HG03565 (cell line): ENCODE measurements around the gene AGPAT4.
"Not testable (repeated sequence)": the region's sequence is repeated elsewhere in the genome, so short reads cannot be mapped to it uniquely, and the experiment has no call there.

Experiments
- ATAC-seq: cut with Tn5 transposase; IDR thresholded peaks from one replicate; pipeline ENCODE4 v1.9.1; 2021; ENCODE audit warnings: mild to moderate bottlenecking, moderate library complexity; ENCODE audit not compliant: unreplicated experiment

Gene AGPAT4, protein sequence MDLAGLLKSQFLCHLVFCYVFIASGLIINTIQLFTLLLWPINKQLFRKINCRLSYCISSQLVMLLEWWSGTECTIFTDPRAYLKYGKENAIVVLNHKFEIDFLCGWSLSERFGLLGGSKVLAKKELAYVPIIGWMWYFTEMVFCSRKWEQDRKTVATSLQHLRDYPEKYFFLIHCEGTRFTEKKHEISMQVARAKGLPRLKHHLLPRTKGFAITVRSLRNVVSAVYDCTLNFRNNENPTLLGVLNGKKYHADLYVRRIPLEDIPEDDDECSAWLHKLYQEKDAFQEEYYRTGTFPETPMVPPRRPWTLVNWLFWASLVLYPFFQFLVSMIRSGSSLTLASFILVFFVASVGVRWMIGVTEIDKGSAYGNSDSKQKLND

GRCh38 chr6:161273752-161274487 is at the start of gene AGPAT4:
AGPAT4 (minus strand) TSS chr6:161274061; CDS start chr6:161232213, 41,848 bp downstream.
- ATAC-seq: peak; percentile 95

DNA sequence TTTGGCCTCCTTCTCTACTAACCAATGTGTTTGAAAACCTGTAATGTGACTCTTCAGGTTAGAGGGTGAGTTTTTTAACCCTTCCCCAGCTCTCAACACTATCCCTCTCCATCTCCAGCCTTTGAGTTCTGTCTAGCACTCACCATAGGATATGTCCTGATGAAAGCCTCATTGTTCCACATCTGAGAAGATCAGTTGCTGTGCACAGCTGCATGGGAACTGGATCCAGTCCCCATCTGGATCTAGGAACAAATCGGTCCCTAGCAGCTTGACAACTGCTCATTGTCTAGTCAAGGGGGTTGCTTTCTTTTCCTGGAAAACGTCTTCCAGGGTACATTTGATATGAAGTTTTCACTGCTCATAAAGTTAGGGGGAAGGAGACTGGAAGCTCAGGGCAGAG is 45.4 kb upstream of the AGPAT4 start:
- no peak for ATAC-seq

DNA sequence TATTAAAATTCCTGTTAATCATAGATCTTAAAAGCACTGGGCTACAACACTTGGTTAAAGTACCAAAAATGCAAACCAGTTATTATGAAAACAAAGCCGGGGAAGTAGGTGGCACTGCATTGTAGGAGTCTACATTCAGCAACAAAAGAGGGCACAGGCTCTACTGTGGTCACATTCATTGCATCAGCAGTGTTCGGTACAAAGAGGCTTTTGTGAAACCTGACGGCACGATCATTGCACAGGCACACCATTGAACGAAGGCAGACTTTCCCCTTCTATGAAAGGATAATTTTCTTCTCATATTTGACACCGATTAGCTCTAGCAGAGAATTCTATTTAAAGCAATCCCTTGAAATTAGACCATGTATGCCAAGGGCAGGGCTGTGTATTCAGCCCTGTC is 44.6 kb upstream of the AGPAT4 start:
- ATAC-seq: no peak

GRCh38 chr6:161316531-161316930 is 42.7 kb upstream of the AGPAT4 start:
- no peak for ATAC-seq

GRCh38 chr6:161315246-161315917 is 41.5 kb upstream of the AGPAT4 start:
- not testable (repeated sequence) for ATAC-seq

- ATAC-seq: not testable (repeated sequence)
These were observed 40.8 kb upstream of the AGPAT4 start for GRCh38 chr6:161314541-161315245.

GRCh38 chr6:161313940-161314509 is 40.2 kb upstream of the AGPAT4 start:
- no peak for ATAC-seq

GRCh38 chr6:161313475-161313874 is 39.6 kb upstream of the AGPAT4 start:
- ATAC-seq: not testable (repeated sequence)

DNA sequence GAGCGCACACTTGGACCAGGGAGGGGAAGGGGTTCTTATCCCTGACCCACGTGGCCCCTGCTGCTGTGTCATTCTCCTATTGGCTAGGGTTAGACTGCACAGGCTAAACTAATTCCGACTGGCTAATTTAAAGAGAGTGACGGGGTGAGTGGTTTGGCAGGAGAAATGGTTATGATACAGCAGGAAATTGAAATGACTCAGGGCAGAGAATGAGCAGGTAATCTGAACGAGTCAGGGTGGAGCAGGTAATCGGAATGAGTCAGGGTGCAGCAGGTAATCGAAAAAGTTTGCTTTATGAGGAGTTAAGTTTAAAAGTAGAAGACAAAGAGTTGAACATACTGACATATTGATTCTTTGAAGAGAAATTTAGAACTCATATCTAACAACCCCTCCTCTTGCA is 35.9 kb upstream of the AGPAT4 start:
- not testable (repeated sequence) for ATAC-seq

GRCh38 chr6:161308075-161308655 is 34.3 kb upstream of the AGPAT4 start:
- ATAC-seq: no peak

- no peak for ATAC-seq
These were observed 32.0 kb upstream of the AGPAT4 start for GRCh38 chr6:161305860-161306259.

- no peak for ATAC-seq
These were observed 29.9 kb upstream of the AGPAT4 start for GRCh38 chr6:161303628-161304340.

DNA sequence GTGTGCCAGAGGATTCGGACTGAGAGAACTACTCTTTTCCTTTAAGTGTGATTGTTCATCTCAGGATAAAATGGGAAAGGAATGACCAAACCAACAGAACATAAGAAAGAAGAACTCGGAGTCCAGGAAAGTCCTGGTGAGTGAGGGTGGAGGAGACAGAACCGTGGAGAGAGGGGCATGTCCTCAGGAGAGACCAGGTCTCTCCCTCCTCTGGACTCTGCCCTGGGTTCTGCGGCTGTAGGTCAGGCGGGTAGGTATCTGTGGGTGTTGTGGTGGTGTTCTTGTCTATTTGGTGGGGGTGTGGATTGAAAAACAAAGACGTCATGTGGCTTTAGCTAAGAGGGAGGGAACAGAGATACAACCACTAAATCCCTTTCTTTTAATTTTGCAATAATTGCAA is 29.1 kb upstream of the AGPAT4 start:
- ATAC-seq: no peak

DNA sequence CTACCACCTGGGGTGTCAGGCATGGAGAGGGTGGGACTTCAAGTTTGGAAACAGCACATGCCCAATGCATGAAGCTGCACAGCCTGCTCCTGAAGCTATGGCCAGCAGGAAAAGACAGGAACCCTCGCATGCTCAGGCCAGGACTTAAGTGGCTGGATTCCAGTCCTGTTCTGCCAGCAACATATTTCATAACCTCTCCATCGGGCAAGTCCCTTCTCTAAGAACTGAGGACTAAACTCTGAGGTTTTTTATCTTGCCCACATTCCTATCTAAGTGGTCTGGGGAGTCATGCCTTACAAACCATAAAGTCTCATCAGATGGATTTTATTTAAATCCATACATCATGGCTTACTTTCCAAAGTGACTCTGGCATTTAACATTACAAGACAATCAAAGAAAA is 27.5 kb upstream of the AGPAT4 start:
- ATAC-seq: no peak

DNA sequence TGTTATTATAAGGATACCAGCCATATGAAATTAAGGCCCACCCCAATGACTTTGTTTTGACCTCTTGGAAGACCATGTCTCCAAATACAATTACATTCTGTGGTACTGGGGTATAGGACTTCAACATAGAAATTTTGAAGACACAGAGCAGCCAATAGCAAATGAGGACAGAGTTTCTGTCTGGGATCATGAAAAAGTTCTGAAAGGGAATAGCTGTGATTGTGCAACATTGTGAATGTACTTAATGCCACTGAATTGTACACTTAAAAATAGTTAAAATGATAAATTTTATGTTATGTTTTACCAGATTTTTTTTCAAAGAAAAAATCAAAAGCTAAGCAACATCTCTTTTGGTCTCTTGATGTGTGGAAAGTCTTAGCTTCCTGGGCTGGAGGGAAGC is 27.0 kb upstream of the AGPAT4 start:
- ATAC-seq: no peak

GRCh38 chr6:161299726-161300125 is 25.9 kb upstream of the AGPAT4 start:
- no peak for ATAC-seq

GRCh38 chr6:161295784-161296183 is 21.9 kb upstream of the AGPAT4 start:
- no peak for ATAC-seq

GRCh38 chr6:161292650-161293281 is 18.9 kb upstream of the AGPAT4 start:
- no peak for ATAC-seq

- no peak for ATAC-seq
These were observed 18.3 kb upstream of the AGPAT4 start for GRCh38 chr6:161292145-161292544.
